GM12892 (cell line): ENCODE measurements around the gene TRIM66.

Source experiments
- POLR2A ChIP-seq: IDR thresholded peaks from 2 replicates; pipeline ENCODE4 v1.6.1; 2011; ENCODE audit warnings: low read depth, low read length, control low read depth
- POLR2AphosphoS5 ChIP-seq: IDR thresholded peaks from 2 replicates; pipeline ENCODE4 v1.6.1; 2011; ENCODE audit warnings: low read depth, low read length, control low read depth
- TAF1 ChIP-seq: IDR thresholded peaks from 2 replicates; pipeline ENCODE4 v1.6.1; 2011; ENCODE audit warnings: low read depth, mild to moderate bottlenecking, control low read depth, low read length, borderline replicate concordance

DNA sequence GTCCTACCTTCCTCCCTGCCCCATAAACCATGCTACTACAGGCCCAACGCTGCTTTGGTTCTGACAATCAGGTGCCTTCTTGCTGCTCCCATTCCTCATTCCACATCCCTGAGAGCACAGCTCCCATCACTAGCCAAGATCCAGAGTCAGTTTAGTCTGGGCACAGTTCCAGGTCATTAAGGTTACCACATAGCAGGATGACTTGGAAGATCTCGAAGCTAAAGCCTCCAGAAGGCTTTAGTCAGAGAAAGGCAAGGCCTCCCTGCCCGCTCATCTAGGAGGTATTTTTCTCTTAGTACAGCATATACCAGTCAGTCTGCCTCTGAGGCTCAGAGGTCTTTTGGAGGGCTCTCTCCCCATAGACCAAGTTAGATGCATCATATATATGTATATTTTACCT lies 30.3 kb downstream of the TRIM66 start:
- TF ChIP-seq POLR2A (no peak), TAF1 (no peak), POLR2AphosphoS5 (no peak)
